Breast epithelium (tissue), 4 donors: ENCODE results near the gene PLXNC1. TPM values are rescaled to one million over a fixed set of nuclear protein-coding genes. Genes with fewer than 3 reads are reported as not detected.
A peak's percentile ranks its signal among the peaks of the same experiment; 100 is the strongest.

ENCODE experiments used
- DNase-seq, 2 donors: peaks; one replicate each; pipeline ENCODE4 v3.0.0-alpha.2; 2019; ENCODE audit warnings: low spot score in 2 of 2
- H3K27ac ChIP-seq, 2 donors: fragments of 200-600 bp; sonication (generic) in 1 of 2; one replicate each; pipeline ENCODE4 v1.5.1; 2016 to 2019; ENCODE audit warnings: mild to moderate bottlenecking in 1 of 2
- H3K27me3 ChIP-seq, 2 donors: fragments of 200-600 bp; sonication (generic) in 1 of 2; one replicate each; pipeline versions ENCODE4 v1.5.1 to v1.6.0; 2017 to 2019; ENCODE audit warnings: control low read depth in 1 of 2, mild to moderate bottlenecking in 1 of 2
- H3K36me3 ChIP-seq: fragments of 200-600 bp; one replicate; pipeline ENCODE4 v1.5.1; 2019
- H3K4me1 ChIP-seq, 2 donors: fragments of 200-600 bp; sonication (generic); one replicate each; pipeline ENCODE4 v1.5.1; 2016 to 2019; ENCODE audit warnings: control low read depth in 1 of 2
- H3K4me3 ChIP-seq, 3 donors: fragments of 200-600 bp; sonication (generic); 1 replicate in 2 of 3; 2 replicates in 1 of 3; pipeline ENCODE4 v1.5.1; 2016 to 2019; ENCODE audit warnings: mild to moderate bottlenecking in 3 of 3, moderate library complexity in 2 of 3
- H3K9me3 ChIP-seq, 2 donors: fragments of 200-600 bp; sonication (generic) in 1 of 2; one replicate each; pipeline ENCODE4 v1.5.1; 2016 to 2019; ENCODE audit warnings: control low read depth in 1 of 2
- POLR2A ChIP-seq: fragments of 450-650 bp; IDR thresholded peaks from one replicate; pipeline ENCODE4 v1.6.1; 2016; ENCODE audit warnings: antibody characterized with exemption, mild to moderate bottlenecking, moderate library complexity
- POLR2AphosphoS5 ChIP-seq, 3 donors: sonication (generic); formaldehyde crosslinking; IDR thresholded peaks; one replicate each; pipeline ENCODE4 v1.6.1; 2017; ENCODE audit warnings: antibody characterized with exemption in 3 of 3
- intact Hi-C: fragments of 100-400 bp; cut with DNase I; formaldehyde crosslinking; loops from one replicate; pipeline ENCODE4 v1.15.1; 2023; ENCODE audit warnings: low total_unique reads
- total RNA-seq, 3 donors: library from RNA; depleted of rRNA; stranded (reverse); fragments of >200 nt; gene quantifications; one replicate each; pipeline ENCODE4 v1.1.0, GENCODE V29; 2016
- TF ChIP-seq, protein P1 (sequence below), 3 donors: fragments of 450-650 bp; IDR thresholded peaks; one replicate each; pipeline ENCODE4 v1.5.1; 2016 to 2017; ENCODE audit warnings: antibody characterized with exemption in 3 of 3, mild to moderate bottlenecking in 3 of 3, moderate library complexity in 3 of 3

PLXNC1 gene
- total RNA-seq, 3 donors from 2014 or later = 7.5 to 21.4 (median 8.2) TPM

DNA sequence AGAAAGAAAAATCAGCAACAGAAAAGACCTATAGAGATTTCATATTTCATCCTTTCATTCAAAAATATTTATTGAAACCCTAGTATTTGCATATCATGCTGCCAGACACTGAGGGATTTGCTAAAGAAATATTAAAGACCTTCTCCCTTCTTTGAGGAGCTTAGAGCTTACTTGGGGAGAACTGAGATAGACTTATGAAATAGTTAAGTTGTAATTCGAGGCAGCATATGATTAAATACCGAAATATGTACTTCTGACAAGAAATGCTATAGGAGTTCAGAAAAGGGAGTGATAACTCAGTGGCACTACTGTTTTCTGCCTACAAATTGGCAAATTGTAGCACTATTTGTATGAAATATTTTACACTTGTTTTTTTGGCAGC, 59.1 kb downstream of the PLXNC1 start:
- no peaks in the 10 kb centered on the region for H3K4me1 ChIP-seq
- intact Hi-C loops = no loop called here
- TF ChIP-seq, protein P1, sequence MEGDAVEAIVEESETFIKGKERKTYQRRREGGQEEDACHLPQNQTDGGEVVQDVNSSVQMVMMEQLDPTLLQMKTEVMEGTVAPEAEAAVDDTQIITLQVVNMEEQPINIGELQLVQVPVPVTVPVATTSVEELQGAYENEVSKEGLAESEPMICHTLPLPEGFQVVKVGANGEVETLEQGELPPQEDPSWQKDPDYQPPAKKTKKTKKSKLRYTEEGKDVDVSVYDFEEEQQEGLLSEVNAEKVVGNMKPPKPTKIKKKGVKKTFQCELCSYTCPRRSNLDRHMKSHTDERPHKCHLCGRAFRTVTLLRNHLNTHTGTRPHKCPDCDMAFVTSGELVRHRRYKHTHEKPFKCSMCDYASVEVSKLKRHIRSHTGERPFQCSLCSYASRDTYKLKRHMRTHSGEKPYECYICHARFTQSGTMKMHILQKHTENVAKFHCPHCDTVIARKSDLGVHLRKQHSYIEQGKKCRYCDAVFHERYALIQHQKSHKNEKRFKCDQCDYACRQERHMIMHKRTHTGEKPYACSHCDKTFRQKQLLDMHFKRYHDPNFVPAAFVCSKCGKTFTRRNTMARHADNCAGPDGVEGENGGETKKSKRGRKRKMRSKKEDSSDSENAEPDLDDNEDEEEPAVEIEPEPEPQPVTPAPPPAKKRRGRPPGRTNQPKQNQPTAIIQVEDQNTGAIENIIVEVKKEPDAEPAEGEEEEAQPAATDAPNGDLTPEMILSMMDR (IDR thresholded peaks at IDR 0.05) = no peak
- TF ChIP-seq POLR2AphosphoS5 (IDR thresholded peaks at IDR 0.05) (no peak), POLR2A (no peak)
- H3K4me3 ChIP-seq = peak overlapping the region in 1 of 3 donors; percentile 46
- H3K27me3 ChIP-seq = no peaks in the 10 kb centered on the region
- no peak for DNase-seq
- no peaks in the 10 kb centered on the region for H3K36me3 ChIP-seq
- peak overlapping the region; percentile 12 to 87 for H3K27ac ChIP-seq
- H3K9me3 ChIP-seq = no peaks in the 10 kb centered on the region

GRCh38 chr12:94207849-94208621, 59.7 kb downstream of the PLXNC1 start:
- H3K36me3 ChIP-seq = no peaks in the 10 kb centered on the region
- intact Hi-C loops = no loop called here
- no peaks in the 10 kb centered on the region for H3K4me1 ChIP-seq
- H3K4me3 ChIP-seq = peak overlapping the region in 2 of 3 donors; percentile 4 to 46
- TF ChIP-seq POLR2AphosphoS5 (IDR thresholded peaks at IDR 0.05) (no peak), POLR2A (no peak)
- TF ChIP-seq, protein P1 (IDR thresholded peaks at IDR 0.05) = no peak
- no peak for DNase-seq
- no peaks in the 10 kb centered on the region for H3K27me3 ChIP-seq
- peak overlapping the region; percentile 12 to 87 for H3K27ac ChIP-seq
- H3K9me3 ChIP-seq = no peaks in the 10 kb centered on the region

- intact Hi-C loops = no loop called here
These were observed 60.2 kb downstream of the PLXNC1 start for GRCh38 chr12:94208622-94208966.

GRCh38 chr12:94209240-94209639, 60.9 kb downstream of the PLXNC1 start:
- TF ChIP-seq, protein P1 (IDR thresholded peaks at IDR 0.05) = no peak
- TF ChIP-seq POLR2A (no peak), POLR2AphosphoS5 (IDR thresholded peaks at IDR 0.05) (no peak)
- DNase-seq = no peak
- Histone ChIP-seq H3K27ac (no peak overlapping the region), H3K9me3 (no peaks in the 10 kb centered on the region), H3K4me1 (no peaks in the 10 kb centered on the region), H3K27me3 (no peaks in the 10 kb centered on the region), H3K4me3 (no peak overlapping the region), H3K36me3 (no peaks in the 10 kb centered on the region)
- intact Hi-C loops = no loop called here

More at GRCh38 chr12:94208622-94208966, 60.2 kb downstream of the PLXNC1 start:
- H3K4me1 ChIP-seq = no peaks in the 10 kb centered on the region
- no peaks in the 10 kb centered on the region for H3K9me3 ChIP-seq
- H3K27me3 ChIP-seq = no peaks in the 10 kb centered on the region
- peak overlapping the region in 1 of 3 donors; percentile 22 for H3K4me3 ChIP-seq
- no peak for TF ChIP-seq POLR2A
- TF ChIP-seq, protein P1 (IDR thresholded peaks at IDR 0.05) = no peak
- no peak for TF ChIP-seq POLR2AphosphoS5 (IDR thresholded peaks at IDR 0.05)
- no peak for DNase-seq
- no peaks in the 10 kb centered on the region for H3K36me3 ChIP-seq
- peak overlapping the region; percentile 12 to 87 for H3K27ac ChIP-seq

DNA sequence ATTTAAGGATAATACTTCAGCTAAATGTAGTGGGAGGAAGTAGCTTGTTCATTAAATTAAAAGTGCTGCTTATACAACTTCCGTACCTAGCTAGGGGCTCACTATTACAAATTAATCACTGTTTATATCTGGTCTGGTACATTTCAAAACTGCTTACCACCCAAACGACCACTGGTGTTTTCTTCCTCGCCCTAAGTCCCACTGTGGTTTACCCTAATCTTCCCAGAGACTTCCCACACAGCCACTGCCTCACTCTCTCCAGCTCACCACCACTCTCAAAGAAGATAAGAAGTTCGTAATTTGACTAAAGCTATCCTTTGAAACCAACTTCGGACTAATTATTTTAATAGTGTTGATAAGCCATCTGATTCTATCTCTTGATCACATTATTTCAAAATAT, 62.6 kb downstream of the PLXNC1 start:
- Histone ChIP-seq H3K27me3 (no peaks in the 10 kb centered on the region), H3K36me3 (no peaks in the 10 kb centered on the region), H3K4me3 (no peak overlapping the region), H3K4me1 (no peaks in the 10 kb centered on the region), H3K9me3 (no peaks in the 10 kb centered on the region), H3K27ac (no peak overlapping the region)
- TF ChIP-seq, protein P1 (IDR thresholded peaks at IDR 0.05) = no peak
- TF ChIP-seq POLR2A (no peak), POLR2AphosphoS5 (IDR thresholded peaks at IDR 0.05) (no peak)
- no peak for DNase-seq
- intact Hi-C loops = no loop called here
